NCI-H2196 (cell line): Measurements from ENCODE around the gene TBL3.
"Not testable (repeated sequence)": the region's sequence is repeated elsewhere in the genome, so short reads cannot be mapped to it uniquely, and the experiment has no call there.

ENCODE experiments used
- DNase-seq: peaks from one replicate; lab custom pipeline; 2025; ENCODE audit not compliant: unreplicated experiment; lab: John Stamatoyannopoulos, UW

Gene TBL3

DNA sequence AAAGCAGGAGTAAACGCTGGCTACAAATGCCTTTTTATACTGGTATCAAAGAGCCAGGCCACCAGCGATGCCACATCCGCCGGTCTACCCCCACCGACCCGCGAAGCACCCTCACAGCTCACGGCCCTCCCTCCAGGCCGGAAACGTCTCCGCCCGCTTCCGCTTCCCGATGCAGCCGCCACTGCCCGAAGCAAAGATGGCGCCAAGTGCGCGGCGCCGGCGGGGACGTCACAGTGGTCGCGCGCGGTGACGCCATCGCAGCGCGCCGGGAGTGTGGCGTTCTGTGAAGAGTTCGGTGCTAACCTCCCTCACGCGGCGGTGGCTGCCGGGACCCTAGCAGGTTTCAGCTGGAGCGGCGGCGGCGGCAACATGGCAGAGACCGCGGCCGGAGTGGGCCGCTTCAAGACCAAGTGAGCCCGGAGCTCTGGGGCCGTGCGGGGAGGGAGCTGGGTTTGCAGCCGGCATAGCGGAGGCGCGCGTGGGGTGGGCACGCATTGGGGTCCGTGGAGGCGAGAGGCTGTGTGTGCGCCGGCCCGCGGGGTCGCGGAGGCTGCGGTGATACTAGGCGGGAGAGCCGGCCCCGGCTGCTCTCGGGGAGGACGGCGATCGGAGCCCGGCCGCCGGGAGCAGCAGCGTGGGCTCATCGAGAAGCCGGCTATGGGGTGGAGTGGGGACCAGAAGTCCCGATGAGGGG, at the start of gene TBL3:
TBL3 (plus strand) TSS at position 258 of the 694 bp plus-strand sequence; CDS start at position 370, 112 bp downstream.
- peak; percentile 94 for DNase-seq

DNA sequence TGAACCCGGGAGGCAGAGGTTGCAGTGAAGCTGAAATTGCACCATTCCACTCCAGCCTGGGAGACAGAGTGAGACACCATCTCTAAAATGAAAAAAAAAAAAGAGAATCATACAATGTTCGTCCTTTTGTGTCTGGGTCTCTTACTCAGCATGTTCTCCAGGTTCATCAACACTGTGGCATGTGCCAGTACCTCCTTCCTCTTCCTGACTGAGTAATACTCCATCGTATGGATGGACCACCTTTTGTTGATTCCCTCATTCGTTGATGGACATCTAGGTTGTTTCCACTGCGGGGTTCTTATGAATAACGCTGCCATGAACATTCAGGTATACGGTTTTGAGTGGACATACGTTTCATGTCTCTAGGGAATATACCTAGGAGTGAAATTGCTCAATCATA, 49.5 kb upstream of the TBL3 start:
- DNase-seq: no peak

DNA sequence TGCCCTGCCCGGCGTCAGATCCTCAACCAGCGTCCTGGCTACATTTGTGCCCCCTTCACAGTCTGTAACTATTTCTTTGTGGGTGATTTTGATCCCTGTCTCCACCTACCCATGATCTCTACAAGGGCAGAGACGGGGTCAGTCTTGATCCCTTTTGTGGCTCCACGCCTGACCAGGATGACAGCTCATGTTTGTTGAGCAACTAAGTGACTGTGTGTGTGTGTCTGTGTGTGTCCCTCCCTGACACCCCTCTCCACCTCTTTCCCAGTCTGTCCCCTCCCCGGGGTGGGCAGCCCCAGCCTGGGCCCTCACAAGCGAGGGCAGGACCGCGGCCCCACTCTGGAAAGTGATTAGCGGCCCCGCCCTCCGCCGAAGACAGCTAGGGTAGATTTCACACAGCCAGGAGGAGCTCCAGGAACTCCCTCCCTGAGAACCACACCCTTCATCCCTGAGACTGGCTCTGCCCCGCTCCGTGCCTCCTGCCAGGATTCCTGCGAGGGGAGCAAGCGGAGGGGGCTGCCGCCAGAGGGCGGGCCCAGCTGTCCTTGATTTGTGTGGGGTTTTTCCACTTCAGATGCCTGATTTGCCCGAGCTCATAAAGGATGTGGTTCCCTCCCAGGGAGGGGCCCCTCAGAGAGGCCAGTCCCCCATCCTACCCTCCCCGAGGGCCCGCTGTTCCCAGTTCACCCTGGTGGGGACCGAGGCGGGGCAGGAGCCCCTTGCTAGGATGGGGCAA, 48.4 kb upstream of the TBL3 start:
- DNase-seq: no peak

DNA sequence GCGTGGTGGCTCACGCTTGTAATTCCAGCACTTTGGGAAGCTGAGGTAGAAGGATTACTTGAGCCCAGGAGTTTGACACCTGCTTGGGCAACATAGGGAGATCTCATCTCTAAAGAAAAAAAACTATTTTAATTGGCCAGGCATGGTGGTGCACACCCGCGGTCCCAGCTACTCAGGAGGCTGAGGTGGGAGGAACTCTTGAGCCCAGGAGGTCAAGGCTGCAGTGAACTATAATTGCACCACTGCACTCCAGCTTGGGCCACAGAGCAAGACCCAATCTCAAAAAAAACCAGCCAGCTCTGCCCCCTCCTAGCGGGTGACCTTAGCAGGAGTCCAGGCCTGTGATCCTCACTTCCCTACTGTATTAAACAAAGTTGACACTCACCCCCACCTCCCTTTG, 47.8 kb upstream of the TBL3 start:
- no peak for DNase-seq

DNA sequence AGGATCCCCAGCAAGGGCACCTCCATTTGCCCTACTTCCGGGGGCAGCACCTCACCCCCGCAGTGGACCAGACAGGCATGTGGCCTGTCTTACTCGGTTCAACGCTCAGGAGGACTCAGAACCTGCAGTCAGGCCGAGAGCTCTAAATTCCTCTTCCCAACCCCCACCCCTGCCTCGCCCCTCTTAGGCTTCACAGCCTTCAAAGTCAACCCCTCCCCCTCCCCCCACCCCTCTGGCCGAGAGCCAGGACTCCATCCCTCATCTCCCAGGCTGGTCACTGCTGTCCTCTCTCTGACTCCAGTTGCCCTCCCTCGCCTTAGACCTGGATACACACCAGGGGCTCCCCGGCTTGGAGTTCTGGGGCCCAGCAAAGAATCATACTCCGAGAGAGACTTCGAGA, 45.6 kb upstream of the TBL3 start:
- no peak for DNase-seq

DNA sequence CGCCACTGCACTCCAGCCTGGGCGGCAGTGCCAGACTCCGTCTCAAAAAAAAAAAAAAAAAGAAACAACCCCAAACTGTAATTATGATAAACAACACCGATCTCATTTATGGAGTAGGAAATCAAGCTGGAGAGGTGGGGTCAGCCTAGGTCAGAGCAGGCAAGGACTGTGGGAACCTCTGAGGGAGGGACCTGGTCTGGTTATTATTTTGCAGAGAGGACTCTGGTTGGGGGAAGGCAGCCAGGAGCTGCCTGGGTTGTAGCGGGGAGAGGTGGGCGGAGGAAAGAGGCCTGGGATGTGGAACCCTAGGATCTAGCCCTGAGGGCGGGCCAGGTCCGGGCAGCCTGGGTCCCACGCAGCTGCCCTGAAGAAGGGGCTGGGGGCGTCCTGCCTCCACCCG, 42.7 kb upstream of the TBL3 start:
- peak; percentile 53 for DNase-seq

DNA sequence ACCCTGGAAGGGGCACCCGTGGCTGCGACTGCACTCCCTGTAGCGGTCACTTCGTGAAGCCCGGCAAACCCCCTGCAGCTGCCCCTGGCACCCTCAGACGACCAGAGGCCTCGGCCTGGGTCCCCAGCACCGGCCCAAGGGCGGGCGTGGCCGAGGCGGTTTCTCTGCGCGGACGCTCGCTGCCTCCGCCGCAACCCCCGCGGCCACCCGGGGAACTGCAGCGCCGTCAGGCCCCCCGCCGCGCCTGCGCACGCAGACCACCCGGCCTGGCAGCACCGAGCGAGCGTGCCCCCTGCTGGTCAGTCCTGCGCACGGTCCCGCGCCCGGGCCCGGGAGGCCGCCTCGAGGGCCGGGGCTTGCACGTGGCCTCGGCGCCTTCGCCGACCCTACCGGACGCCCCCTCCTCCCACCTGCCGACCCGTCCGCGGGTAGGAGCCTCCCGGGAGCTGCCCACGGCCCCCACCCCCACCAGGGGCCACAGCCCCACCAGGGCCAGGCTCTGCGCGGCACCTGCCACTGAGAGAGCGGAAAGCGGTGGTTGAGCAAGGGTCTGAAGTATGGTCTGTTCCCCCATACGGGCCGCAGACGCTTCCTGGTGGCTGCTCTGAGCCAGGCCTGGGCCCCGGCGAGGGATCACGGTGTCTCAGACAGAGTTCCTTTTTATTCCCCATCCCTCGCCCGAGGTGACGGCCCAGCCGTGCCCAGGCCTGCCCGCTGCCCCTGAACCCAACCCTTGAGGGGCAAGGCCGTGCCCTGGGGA, 42.1 kb upstream of the TBL3 start:
- DNase-seq: peak; percentile 91

DNA sequence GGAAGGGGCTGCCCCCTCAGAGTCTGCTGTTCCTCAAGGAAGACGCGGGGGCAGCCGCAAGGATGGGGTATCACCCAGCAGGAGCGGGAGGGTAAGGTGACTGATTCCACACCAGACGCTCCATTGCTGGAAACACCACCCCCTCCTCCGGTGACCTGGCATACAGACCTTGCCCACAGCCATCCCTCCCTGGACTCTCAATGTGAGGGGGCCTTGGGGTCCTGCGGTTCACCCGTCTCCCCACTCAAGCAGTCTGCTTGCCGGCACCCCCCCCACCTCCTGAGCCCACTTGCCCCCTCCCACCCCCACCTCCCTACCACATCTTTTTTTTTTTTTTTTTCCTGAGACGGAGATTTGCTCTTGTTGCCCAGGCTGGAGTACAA, 41.5 kb upstream of the TBL3 start:
- DNase-seq: no peak

DNA sequence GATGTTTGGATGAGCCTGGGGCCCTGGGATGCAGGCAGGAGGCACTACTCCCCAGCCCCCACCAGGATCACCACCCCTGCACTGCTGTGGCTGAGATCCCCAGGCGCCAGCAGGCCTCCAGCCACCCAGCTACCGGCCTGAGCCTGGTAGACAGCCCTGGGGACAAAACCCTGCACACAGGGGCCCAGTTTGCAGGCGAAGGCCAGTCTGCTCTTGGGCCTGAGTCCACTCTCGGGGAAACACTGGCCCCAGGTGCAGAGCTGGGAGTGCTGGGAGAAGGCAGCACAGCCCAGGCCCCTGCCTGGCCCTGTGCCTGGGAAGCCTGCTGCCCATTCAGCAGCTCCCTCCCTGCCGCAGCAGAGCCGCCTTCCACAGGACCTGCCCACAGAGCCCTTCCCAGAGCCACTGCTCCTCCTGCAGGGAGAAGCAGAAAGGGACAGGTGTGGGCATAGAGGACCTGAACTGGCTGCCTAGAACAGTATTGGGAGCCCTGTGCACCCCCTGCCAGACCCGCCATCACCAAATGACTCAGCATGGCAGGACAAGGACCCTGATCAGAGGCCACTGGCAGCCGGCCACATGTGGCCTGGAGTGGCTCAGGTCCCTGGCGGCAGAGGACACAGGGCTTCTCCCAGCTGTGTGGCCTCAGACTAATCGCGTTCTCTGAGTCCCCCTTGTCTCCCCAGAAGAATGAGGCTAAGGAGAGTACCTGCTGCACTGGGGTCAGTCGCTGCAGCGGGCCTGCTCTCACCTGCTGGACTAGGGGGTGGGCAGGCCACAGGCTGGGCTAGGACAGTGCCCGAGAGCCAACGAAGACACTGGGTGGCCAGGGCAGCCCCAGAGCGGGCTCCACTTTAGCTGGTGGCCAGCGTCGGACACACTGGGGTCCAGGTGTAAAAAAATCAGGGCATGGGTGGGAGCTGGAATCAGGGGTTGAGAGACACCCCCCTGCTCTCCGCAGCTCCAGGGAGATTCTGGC, 39.5 kb upstream of the TBL3 start:
- peak; percentile 52 for DNase-seq

DNA sequence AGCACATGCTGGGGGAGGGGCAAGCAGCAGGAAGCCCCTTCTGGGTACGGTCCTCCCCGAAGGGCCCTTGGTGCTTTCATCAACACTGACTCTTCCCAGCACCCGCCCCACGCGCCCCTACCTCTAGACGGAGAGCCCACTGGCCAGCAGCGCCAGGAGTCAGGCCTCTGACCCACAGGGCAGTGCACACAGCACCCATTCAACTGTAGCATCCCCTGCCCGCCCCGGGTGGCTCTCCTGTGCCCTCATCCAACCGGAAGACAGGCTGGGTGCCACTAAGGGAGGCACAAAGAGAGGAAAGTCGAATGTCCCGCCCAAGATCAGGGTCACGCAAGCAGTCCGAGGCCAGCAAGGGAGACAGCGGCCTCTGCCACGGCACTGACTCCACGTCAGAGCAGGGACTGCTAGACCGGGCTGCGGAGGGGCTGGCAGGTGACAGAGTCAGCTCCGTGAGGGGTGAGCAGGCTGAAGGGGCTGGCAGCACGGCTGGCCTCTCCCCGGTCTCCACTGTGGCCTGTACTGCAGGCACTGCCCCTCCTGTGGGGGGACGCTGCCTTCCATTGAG, 38.7 kb upstream of the TBL3 start:
- no peak for DNase-seq

DNA sequence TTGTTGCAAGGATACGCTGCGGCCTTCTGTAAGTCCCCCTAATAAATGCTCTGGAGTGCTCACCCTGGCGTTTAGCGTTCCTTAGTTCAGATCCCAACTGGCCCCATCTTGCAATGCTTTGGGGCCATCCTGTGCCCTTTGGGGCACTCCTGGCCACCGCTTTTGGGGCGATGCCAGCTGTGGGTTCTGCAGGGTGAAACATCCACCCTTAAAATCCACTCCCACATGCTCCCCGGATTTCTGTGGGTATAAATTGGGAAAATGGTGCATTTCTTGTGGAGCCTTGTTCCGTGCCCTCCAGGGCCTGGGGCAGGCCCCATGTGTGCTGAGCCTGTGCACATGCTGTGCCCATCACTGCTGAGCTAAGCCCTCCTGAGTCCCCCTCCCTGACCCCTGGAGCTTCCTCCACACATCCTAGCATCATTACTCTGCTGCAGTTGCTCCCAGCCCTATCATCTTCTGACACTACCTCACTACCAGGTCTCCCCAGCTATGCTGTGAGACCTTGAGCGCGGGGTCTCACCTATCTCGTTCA, 34.8 kb upstream of the TBL3 start:
- DNase-seq: no peak

DNA sequence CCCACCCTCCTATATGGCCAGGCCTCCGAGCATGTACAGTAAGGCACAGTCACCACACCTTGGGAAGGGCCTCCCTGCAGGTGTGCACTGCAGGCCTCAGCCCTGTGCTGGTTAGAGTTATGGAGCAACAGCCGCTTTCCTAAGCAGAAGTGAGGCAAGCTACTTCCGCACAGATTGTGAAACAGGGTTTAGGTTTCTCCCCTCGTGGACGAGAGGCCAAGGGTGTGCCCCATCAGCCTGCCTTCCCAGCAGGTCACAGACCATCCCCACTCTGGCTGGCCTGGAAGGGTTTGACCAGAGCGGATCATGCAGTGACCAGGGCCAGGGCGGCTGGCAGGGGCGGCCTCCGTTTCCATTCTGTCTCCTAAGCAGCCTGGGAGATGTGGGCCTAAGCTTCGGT, 33.5 kb upstream of the TBL3 start:
- DNase-seq: no peak

DNA sequence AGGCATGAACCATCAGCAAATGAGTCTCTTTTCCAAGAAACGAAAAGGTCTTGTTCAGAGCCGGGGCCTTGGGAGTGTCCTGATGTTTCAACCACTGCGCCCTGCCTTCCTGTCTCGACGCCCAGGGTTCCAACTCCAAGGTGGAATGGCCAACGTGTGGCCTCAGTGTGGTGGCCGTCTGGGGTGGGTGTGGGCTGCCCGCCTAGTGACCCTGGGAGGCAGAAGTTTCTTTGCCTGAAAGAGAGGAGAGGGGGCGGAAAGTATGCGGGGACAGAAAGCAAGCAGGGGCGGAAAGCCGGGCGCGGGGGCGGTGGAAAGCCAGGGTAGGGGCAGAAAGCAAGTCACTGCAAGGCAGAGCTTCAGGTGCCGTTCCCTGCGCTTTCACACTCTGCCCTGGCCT, 32.9 kb upstream of the TBL3 start:
- DNase-seq: no peak

DNA sequence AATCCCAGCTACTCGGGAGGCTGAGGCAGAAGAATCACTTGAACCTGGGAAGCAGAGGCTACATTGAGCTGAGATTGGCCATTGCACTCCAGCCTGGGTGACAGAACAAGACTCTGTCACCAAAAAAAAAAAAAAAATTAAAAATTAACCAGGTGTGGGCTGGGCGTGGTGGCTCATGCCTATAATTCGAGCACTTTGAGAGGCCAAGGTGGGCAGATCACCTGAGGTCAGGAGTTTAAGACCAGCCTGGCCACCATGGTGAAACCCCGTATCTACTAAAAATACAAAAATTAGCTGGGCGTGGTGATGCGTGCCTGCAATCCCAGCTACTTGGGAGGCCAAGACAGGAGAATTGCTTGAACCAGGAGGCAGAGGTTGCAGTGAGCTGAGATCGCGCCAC, 32.0 kb upstream of the TBL3 start:
- DNase-seq: not testable (repeated sequence)

DNA sequence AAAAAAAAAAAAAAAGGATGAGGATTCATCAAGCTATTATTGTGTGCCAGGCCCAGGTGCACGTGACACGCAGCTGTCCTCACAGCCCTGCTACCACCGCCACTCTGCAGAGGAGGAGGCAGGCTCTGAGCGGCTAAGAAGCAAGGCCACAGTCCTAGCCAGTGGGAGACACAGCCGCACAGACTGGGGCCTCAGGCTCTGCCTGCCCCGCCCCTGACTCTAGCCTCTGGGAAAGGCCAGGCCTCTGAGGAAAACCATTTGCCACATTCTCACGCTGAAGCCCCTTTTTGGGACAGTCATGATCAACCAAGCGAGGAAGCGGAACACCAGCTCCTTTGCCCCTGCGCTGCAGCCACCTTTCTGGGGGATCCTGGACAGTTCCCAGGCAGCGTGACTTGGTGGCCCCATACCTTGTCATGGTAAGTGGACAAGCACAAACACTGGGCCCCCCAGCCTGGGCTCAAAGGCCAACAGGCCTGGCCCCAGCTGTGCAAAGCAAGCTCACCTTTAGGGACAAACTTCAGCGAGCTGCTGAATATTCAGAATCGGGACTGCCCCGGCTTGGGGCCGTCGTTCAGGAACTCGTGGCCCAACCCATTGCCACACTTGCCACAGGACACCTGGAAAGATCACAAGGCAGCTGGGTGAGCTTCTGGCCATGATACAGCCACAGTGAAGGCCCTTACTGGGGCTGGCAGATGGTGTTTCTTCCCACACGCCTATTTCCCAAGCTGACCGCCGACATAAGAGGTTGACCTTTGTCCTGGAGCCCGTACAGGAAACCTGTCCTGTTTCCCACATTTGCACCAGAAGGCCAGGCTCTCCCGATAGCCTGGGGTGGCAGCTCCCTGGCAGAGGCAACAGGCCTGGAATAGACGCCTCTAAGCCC, 31.3 kb upstream of the TBL3 start:
- no peak for DNase-seq

DNA sequence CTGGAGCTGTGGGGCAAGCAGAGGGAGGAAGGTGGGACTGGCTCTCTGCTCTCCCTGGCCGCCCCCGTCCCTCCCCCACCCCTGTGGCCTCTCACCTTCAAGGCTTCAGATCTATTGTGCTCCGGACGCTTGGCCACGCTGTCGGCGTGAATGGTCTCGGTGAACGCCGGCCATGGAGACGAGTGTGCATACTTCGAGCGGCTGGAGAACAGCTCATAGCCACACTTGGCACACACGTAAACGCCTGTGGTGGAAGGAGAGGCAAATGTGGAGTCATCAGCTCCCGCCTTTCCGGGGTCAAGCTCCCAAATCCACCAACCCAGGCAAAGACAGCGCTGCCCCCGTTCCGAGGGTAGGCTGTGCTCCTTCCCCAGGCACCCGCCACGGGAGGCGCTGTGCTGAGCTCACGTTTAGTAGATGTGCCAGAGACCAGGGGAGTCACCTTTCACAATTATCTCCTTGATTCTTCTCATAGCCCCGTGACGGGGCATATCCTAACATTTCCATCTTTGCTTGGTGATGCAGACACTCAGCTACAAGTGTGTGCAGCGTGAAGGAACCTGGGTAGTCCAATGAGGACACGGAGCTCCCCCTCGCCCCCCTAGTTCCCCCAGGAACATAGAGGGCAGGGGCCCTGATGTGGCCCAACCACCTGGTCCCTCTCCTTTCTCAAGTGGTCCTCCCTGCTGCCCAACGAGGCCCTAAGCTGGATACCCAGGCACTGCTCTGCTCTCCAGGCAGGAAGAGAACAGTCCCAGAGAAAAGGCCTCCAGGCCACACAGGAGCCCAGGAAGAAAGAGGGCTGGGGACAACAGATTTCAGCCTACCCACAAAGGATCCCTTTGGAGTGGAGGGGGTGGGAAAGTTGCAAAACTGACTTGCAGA, 30.4 kb upstream of the TBL3 start:
- DNase-seq: no peak

DNA sequence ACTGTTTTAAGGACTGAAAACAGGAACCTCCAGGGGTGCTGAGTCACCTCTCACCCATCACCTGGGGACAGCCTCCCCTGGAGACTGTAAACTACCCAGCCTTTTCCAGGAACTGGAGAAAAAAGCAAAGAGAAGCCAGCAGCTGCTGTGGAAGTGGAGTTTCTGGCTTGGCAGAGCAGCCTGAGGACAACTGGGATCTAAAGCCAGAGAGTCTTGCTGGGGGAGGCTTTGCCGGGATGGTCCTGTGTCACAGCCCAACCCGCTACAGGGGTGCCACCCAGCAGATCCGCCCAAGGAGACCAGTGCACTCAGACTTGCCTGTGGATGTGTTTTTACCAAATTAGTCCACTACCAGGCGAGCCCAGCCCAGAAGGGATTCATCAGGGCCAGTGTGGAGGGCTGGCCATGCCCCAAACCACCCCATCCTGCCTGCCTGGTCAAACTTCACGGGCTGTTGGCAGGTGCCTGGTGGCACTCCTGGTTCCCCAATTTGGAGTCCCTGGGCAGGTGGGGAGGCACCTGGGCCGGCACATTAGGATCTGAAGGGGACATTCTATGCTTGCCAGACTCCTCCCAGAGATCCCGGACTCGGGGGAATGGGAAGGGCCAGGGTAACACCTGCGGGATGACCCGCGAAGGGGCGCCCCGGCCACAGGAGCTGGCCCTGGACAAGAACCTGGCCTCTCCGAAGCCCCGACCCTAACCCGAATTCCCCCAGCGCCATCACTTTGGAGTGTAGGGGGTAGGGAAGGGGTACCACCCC, 29.6 kb upstream of the TBL3 start:
- DNase-seq: no peak
